B cell (primary cell): ENCODE data around the gene DNAJC15. TPM values are rescaled to one million over a fixed set of nuclear protein-coding genes. Genes with fewer than 3 reads are reported as not detected.
A peak's percentile ranks its signal among the peaks of the same experiment; 100 is the strongest.
"Not testable (repeated sequence)": the region's sequence is repeated elsewhere in the genome, so short reads cannot be mapped to it uniquely, and the experiment has no call there.

Source experiments
- ATAC-seq: fragments of 200-7000 bp; cut with Tn5 transposase; one replicate; pipeline ENCODE4 v1.10.0; 2021; ENCODE audit warnings: low read depth, mild to moderate bottlenecking, moderate number of reproducible peaks, moderate library complexity
- CTCF ChIA-PET: fragments of 350-600 bp; sonication (Branson Sonifier 250); formaldehyde crosslinking; loops from one replicate; lab custom pipeline; 2021; ENCODE audit warnings: antibody characterized with exemption, inconsistent platforms; lab: Charles Lee
- POLR2A ChIA-PET: fragments of 350-600 bp; sonication (Branson Sonifier 250); formaldehyde crosslinking; loops from one replicate; lab custom pipeline; 2021; ENCODE audit warnings: antibody characterized with exemption; lab: Charles Lee
- DNase-seq: peaks from one replicate; pipeline ENCODE4 v3.0.0; 2013
- H2AFZ ChIP-seq: 2 replicates; pipeline ENCODE4 v1.6.1; 2012; ENCODE audit warnings: mild to moderate bottlenecking, low read depth, low read length; ENCODE audit not compliant: insufficient read depth, poor library complexity, severe bottlenecking
- H3K27ac ChIP-seq, 2 donors: 1 replicate in 1 of 2; 2 replicates in 1 of 2; pipeline ENCODE4 v1.5.1; 2012 to 2013; ENCODE audit warnings: low read length in 2 of 2, mild to moderate bottlenecking in 2 of 2, moderate library complexity in 1 of 2
- H3K27me3 ChIP-seq, 4 experiments: fragments of 200-600 bp in 1 of 4; sonication (generic) in 1 of 4; replicated peaks in 1 of 4; 1 replicate in 2 of 4; 2 replicates in 2 of 4; pipeline versions ENCODE4 v1.6.1 to v1.7.0; 2013 to 2016; ENCODE audit warnings: low read length in 3 of 4, mild to moderate bottlenecking in 2 of 4, mixed read lengths in 1 of 4, moderate library complexity in 1 of 4; ENCODE audit not compliant: insufficient read depth in 4 of 4, control insufficient read depth in 3 of 4; ENCODE audit errors: control extremely low read depth in 1 of 4
- H3K36me3 ChIP-seq, 2 experiments: replicated peaks in 1 of 2; 1 replicate in 1 of 2; 2 replicates in 1 of 2; pipeline versions ENCODE4 v1.6.1 to v1.7.1; 2013; ENCODE audit warnings: low read length in 1 of 2; ENCODE audit not compliant: insufficient read depth in 2 of 2, control insufficient read depth in 1 of 2; ENCODE audit errors: control extremely low read depth in 1 of 2, extremely low read depth in 1 of 2
- H3K4me1 ChIP-seq, 2 donors: fragments of 200-600 bp in 1 of 2; sonication (generic) in 1 of 2; 1 replicate in 1 of 2; 2 replicates in 1 of 2; pipeline versions ENCODE4 v1.5.1 to v1.6.1; 2013 to 2017; ENCODE audit warnings: low read length in 2 of 2; ENCODE audit not compliant: control insufficient read depth in 2 of 2, insufficient read depth in 2 of 2
- H3K4me2 ChIP-seq: replicated peaks from 2 replicates; pipeline ENCODE3; 2012; ENCODE audit warnings: mild to moderate bottlenecking, low read depth, low read length; ENCODE audit not compliant: poor library complexity, severe bottlenecking
- H3K4me3 ChIP-seq, 5 experiments: fragments of 200-600 bp in 1 of 5; sonication (generic) in 1 of 5; 1 replicate in 3 of 5; 2 replicates in 2 of 5; pipeline versions ENCODE4 v1.5.1 to v1.7.0; 2011 to 2016; ENCODE audit warnings: low read length in 4 of 5, mild to moderate bottlenecking in 4 of 5, low read depth in 2 of 5, control low read depth in 1 of 5, moderate library complexity in 1 of 5; ENCODE audit not compliant: insufficient read depth in 1 of 5; ENCODE audit errors: control extremely low read depth in 1 of 5, extremely low read depth in 1 of 5
- H3K79me2 ChIP-seq: fragments of 200-600 bp; sonication (generic); one replicate; pipeline ENCODE4 v1.6.0; 2016; ENCODE audit warnings: low read length; ENCODE audit not compliant: control insufficient read depth, insufficient read depth
- H3K9ac ChIP-seq: fragments of 200-600 bp; sonication (generic); 2 replicates; pipeline ENCODE4 v1.6.1; 2017; ENCODE audit warnings: mild to moderate bottlenecking, low read length, moderate library complexity
- H3K9me3 ChIP-seq, 3 donors: one replicate each; pipeline versions ENCODE4 v1.6.1 to v1.7.1; 2013; ENCODE audit warnings: low read length in 2 of 3; ENCODE audit not compliant: control insufficient read depth in 2 of 3, insufficient read depth in 1 of 3; ENCODE audit errors: control extremely low read depth in 1 of 3
- H4K20me1 ChIP-seq: 2 replicates; pipeline ENCODE4 v1.6.0; 2012; ENCODE audit warnings: mild to moderate bottlenecking, low read length; ENCODE audit not compliant: insufficient read depth, control insufficient read depth, poor library complexity, severe bottlenecking
- H3K27ac Mint-ChIP-seq: one replicate; pipeline ENCODE4 v1.8.0; 2021; ENCODE audit warnings: mixed read lengths
- H3K27me3 Mint-ChIP-seq: one replicate; pipeline ENCODE4 v1.8.0; 2021; ENCODE audit warnings: mixed read lengths
- H3K4me1 Mint-ChIP-seq: one replicate; pipeline ENCODE4 v1.8.0; 2021; ENCODE audit warnings: mixed read lengths
- H3K4me3 Mint-ChIP-seq: one replicate; pipeline ENCODE4 v1.8.0; 2021; ENCODE audit warnings: mixed read lengths
- H3K9me3 Mint-ChIP-seq: one replicate; pipeline ENCODE4 v1.8.0; 2022; ENCODE audit warnings: mixed read lengths; ENCODE audit not compliant: insufficient read depth
- EZH2 ChIP-seq: IDR thresholded peaks from 2 replicates; pipeline ENCODE4 v1.6.1; 2012; ENCODE audit warnings: borderline replicate concordance, low read depth, mild to moderate bottlenecking, moderate library complexity, low read length; ENCODE audit not compliant: insufficient read depth, poor library complexity, severe bottlenecking
- WGBS: methylation state at CpG from one replicate; pipeline ENCODE4 v1.1.5; 2013; ENCODE audit warnings: missing lambda C conversion rate; ENCODE audit not compliant: insufficient coverage; 5-methylcytosine and 5-hydroxymethylcytosine counted together
- intact Hi-C: fragments of 100-400 bp; cut with micrococcal nuclease; formaldehyde crosslinking; loops from one replicate; pipeline ENCODE4 v1.10.0; 2022
- polyA plus RNA-seq: library from polyadenylated mRNA; depleted of rRNA; stranded (reverse); fragments of >200 nt; gene quantifications from 2 replicates; pipeline ENCODE4 v1.2.3, GENCODE V29; 2012
- total RNA-seq, 2 donors: library from RNA; stranded (reverse); fragments of 120-200 nt in 1 of 2; gene quantifications; 1 replicate in 1 of 2; 2 replicates in 1 of 2; pipeline versions ENCODE4 v1.2.3 to v1.2.4, GENCODE V29; 2013 to 2022
- TF ChIP-seq, protein P1 (sequence below): fragments of 200-600 bp; IDR thresholded peaks from one replicate; pipeline ENCODE4 v1.8.0; 2022; ENCODE audit warnings: antibody characterized with exemption, mild to moderate bottlenecking

DNAJC15 gene
- total and polyA plus RNA-seq, 2 donors (not counting 1 experiment from before 2014, with no cell fraction given), result 11.5 to 15.2 TPM

- H3K27ac ChIP-seq, result no peak overlapping the region
- H3K27ac Mint-ChIP-seq, result peak overlapping the region; percentile 35
- ATAC-seq (no peak), DNase-seq (no peak)
- no peaks in the 10 kb centered on the region for H3K27me3 ChIP-seq
- TF ChIP-seq, protein P1, sequence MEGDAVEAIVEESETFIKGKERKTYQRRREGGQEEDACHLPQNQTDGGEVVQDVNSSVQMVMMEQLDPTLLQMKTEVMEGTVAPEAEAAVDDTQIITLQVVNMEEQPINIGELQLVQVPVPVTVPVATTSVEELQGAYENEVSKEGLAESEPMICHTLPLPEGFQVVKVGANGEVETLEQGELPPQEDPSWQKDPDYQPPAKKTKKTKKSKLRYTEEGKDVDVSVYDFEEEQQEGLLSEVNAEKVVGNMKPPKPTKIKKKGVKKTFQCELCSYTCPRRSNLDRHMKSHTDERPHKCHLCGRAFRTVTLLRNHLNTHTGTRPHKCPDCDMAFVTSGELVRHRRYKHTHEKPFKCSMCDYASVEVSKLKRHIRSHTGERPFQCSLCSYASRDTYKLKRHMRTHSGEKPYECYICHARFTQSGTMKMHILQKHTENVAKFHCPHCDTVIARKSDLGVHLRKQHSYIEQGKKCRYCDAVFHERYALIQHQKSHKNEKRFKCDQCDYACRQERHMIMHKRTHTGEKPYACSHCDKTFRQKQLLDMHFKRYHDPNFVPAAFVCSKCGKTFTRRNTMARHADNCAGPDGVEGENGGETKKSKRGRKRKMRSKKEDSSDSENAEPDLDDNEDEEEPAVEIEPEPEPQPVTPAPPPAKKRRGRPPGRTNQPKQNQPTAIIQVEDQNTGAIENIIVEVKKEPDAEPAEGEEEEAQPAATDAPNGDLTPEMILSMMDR, result no peak
- TF ChIP-seq EZH2, result no peak
- no peaks in the 10 kb centered on the region for H3K27me3 Mint-ChIP-seq
- no peak overlapping the region for H3K4me3 ChIP-seq
- H3K4me2 ChIP-seq, result no peak overlapping the region
- no CpG with 5 or more reads among the region's 2 CpGs for WGBS
- H2AFZ ChIP-seq, result no peak overlapping the region
- peaks cover 57% of the 10 kb centered on the region for H3K4me1 Mint-ChIP-seq
- peaks cover 11% of the 10 kb centered on the region for H4K20me1 ChIP-seq
- ChIA-PET CTCF (no interaction called here), POLR2A (no interaction called here)
- H3K9ac ChIP-seq, result no peak overlapping the region
- peaks cover 1 to 17% of the 10 kb centered on the region in 2 experiments for H3K36me3 ChIP-seq
- no peaks in the 10 kb centered on the region for H3K9me3 Mint-ChIP-seq
- no peaks in the 10 kb centered on the region for H3K9me3 ChIP-seq
- intact Hi-C loops, result loop anchor here (10.0 kb wide), 1 partner anchor 765 kb away; the partner anchor contains the start of gene AKAP11
- H3K79me2 ChIP-seq, result peaks cover 97% of the 10 kb centered on the region
- no peak overlapping the region for H3K4me3 Mint-ChIP-seq
- H3K4me1 ChIP-seq, result peaks cover 38 to 44% of the 10 kb centered on the region in 2 donors
Measured at GRCh38 chr13:43039966-43040365, 16.6 kb downstream of the DNAJC15 start.

- DNase-seq, H3K27me3 ChIP-seq, H3K27me3 Mint-ChIP-seq, POLR2A ChIA-PET, ATAC-seq, H3K4me2 ChIP-seq, H3K4me3 ChIP-seq, H3K9me3 ChIP-seq, H3K9ac ChIP-seq, H3K9me3 Mint-ChIP-seq, CTCF ChIA-PET: not testable (repeated sequence)
- Histone ChIP-seq H2AFZ (peak overlapping the region; percentile 34), H4K20me1 (peaks cover 11% of the 10 kb centered on the region), H3K27ac (peak overlapping the region in 1 of 2 donors; percentile 7), H3K79me2 (peaks cover 93% of the 10 kb centered on the region), H3K36me3 (peaks cover 1 to 17% of the 10 kb centered on the region in 2 experiments), H3K4me1 (peaks cover 43 to 52% of the 10 kb centered on the region in 2 donors)
- intact Hi-C loops, result loop anchor here (10.0 kb wide), 1 partner anchor 766 kb away; the partner anchor contains the start of gene AKAP11
- H3K27ac Mint-ChIP-seq, result peak overlapping the region; percentile 83
- peaks cover 64% of the 10 kb centered on the region for H3K4me1 Mint-ChIP-seq
- H3K4me3 Mint-ChIP-seq, result peak overlapping the region; percentile 49
- WGBS, result 93% methylated on average over 6 of the region's 13 CpGs
Measured at GRCh38 chr13:43040581-43041368, 17.4 kb downstream of the DNAJC15 start.
